ENCODE data around the gene LIAS.

GRCh38 chr4:39456946-39457763, 1.7 kb upstream of the LIAS start:
- TF ChIP-seq, protein P1, sequence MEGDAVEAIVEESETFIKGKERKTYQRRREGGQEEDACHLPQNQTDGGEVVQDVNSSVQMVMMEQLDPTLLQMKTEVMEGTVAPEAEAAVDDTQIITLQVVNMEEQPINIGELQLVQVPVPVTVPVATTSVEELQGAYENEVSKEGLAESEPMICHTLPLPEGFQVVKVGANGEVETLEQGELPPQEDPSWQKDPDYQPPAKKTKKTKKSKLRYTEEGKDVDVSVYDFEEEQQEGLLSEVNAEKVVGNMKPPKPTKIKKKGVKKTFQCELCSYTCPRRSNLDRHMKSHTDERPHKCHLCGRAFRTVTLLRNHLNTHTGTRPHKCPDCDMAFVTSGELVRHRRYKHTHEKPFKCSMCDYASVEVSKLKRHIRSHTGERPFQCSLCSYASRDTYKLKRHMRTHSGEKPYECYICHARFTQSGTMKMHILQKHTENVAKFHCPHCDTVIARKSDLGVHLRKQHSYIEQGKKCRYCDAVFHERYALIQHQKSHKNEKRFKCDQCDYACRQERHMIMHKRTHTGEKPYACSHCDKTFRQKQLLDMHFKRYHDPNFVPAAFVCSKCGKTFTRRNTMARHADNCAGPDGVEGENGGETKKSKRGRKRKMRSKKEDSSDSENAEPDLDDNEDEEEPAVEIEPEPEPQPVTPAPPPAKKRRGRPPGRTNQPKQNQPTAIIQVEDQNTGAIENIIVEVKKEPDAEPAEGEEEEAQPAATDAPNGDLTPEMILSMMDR (IDR thresholded peaks at IDR 0.05): no peak
- no peak for TF ChIP-seq SIN3A (IDR thresholded peaks at IDR 0.05; ENCODE audit: borderline replicate concordance, insufficient read depth, low read depth, low read length)
- TF ChIP-seq POLR2AphosphoS5 (IDR thresholded peaks at IDR 0.05; ENCODE audit: low read depth, low read length): no peak
- no peak for TF ChIP-seq TCF7L2 (IDR thresholded peaks at IDR 0.05; ENCODE audit: low read depth, low read length)

Data from Panc1 (cell line).